Fibroblast of lung (primary cell): ENCODE results near the gene AKT1S1. TPM values are rescaled to one million over a fixed set of nuclear protein-coding genes. Genes with fewer than 3 reads are reported as not detected.
"Not testable (repeated sequence)": the region's sequence is repeated elsewhere in the genome, so short reads cannot be mapped to it uniquely, and the experiment has no call there.

Source experiments
- DNase-seq, 2 donors: peaks; one replicate each; pipeline versions ENCODE4 v3.0.0 to v3.0.0-alpha.2; 2010; ENCODE audit warnings: low read depth in 2 of 2
- H2AFZ ChIP-seq: 2 replicates; pipeline ENCODE4 v1.5.1; 2012; ENCODE audit warnings: low read length, control low read depth, inconsistent platforms
- H3K27ac ChIP-seq: 2 replicates; pipeline ENCODE4 v1.5.1; 2011; ENCODE audit warnings: low read length, control low read depth; ENCODE audit not compliant: insufficient read depth
- H3K27me3 ChIP-seq: 2 replicates; pipeline ENCODE4 v1.5.1; 2011; ENCODE audit warnings: mild to moderate bottlenecking, low read length; ENCODE audit not compliant: control insufficient read depth, insufficient read depth
- H3K36me3 ChIP-seq: 2 replicates; pipeline ENCODE4 v1.5.1; 2011; ENCODE audit warnings: low read length; ENCODE audit not compliant: control insufficient read depth, insufficient read depth
- H3K4me1 ChIP-seq: 2 replicates; pipeline ENCODE4 v1.5.1; 2011; ENCODE audit warnings: low read length; ENCODE audit not compliant: control insufficient read depth, insufficient read depth; ENCODE audit errors: extremely low read depth
- H3K4me2 ChIP-seq: 2 replicates; pipeline ENCODE4 v1.5.1; 2011; ENCODE audit warnings: low read length, control low read depth; ENCODE audit not compliant: insufficient read depth; ENCODE audit errors: extremely low read depth
- H3K4me3 ChIP-seq, 4 experiments: fragments of 200-600 bp in 1 of 4; sonication (generic) in 1 of 4; replicated peaks in 1 of 4; 2 replicates each; pipeline ENCODE4 v1.5.1; 2011 to 2016; ENCODE audit warnings: low read length in 4 of 4, low read depth in 3 of 4, mild to moderate bottlenecking in 3 of 4, control low read depth in 2 of 4, inconsistent platforms in 1 of 4, mixed read lengths in 1 of 4; ENCODE audit not compliant: insufficient read depth in 1 of 4; ENCODE audit errors: control extremely low read depth in 1 of 4
- H3K79me2 ChIP-seq: 2 replicates; pipeline ENCODE4 v1.5.1; 2012; ENCODE audit warnings: mild to moderate bottlenecking, low read length, inconsistent platforms; ENCODE audit not compliant: control insufficient read depth, insufficient read depth
- H3K9ac ChIP-seq: 2 replicates; pipeline ENCODE4 v1.5.1; 2011; ENCODE audit warnings: mild to moderate bottlenecking, low read length, control low read depth; ENCODE audit not compliant: insufficient read depth
- H3K9me3 ChIP-seq: 2 replicates; pipeline ENCODE4 v1.5.1; 2012; ENCODE audit warnings: low read depth, low read length; ENCODE audit not compliant: control insufficient read depth, insufficient read depth
- H4K20me1 ChIP-seq: 2 replicates; pipeline ENCODE4 v1.5.1; 2011; ENCODE audit warnings: low read length; ENCODE audit not compliant: control insufficient read depth, insufficient read depth; ENCODE audit errors: extremely low read depth
- EZH2 ChIP-seq: IDR thresholded peaks from 2 replicates; pipeline ENCODE4 v1.5.1; 2012; ENCODE audit warnings: low read length, control low read depth, mild to moderate bottlenecking; ENCODE audit errors: missing control alignments
- polyA minus RNA-seq: library from RNA; depleted of rRNA, polyadenylated mRNA; stranded (reverse); fragments of >200 nt; gene quantifications from 2 replicates; pipeline ENCODE4 v1.2.3, GENCODE V29; 2011; ENCODE audit warnings: low replicate concordance
- polyA plus RNA-seq, 2 donors: library from polyadenylated mRNA; depleted of rRNA in 1 of 2; stranded (reverse) in 1 of 2; unstranded in 1 of 2; fragments of >200 nt; gene quantifications; 2 replicates each; pipeline ENCODE4 v1.2.1, GENCODE V29; 2011 to 2012; ENCODE audit warnings: missing spikeins in 1 of 2
- total RNA-seq: library from RNA; depleted of rRNA; stranded (reverse); fragments of >200 nt; gene quantifications from 2 replicates; pipeline ENCODE4 v1.2.1, GENCODE V29; 2014
- TF ChIP-seq, protein P1 (sequence below), 2 donors: IDR thresholded peaks in 1 of 2; conservative IDR thresholded peaks in 1 of 2; 1 replicate in 1 of 2; 2 replicates in 1 of 2; pipeline ENCODE4 v1.5.1; 2011 to 2012; ENCODE audit warnings: low read length in 2 of 2, control low read depth in 1 of 2, inconsistent platforms in 1 of 2, low read depth in 1 of 2, mild to moderate bottlenecking in 1 of 2

The AKT1S1 gene
- total RNA-seq (9.2 and 12.2 TPM in 2 replicates), polyA plus RNA-seq (37.4 and 51.3 TPM in 2 replicates), polyA minus RNA-seq (41.6 and 54.1 TPM in 2 replicates)
- 54.8 and 74.5 TPM in 2 replicates for polyA plus RNA-seq (2012)

- no peak for TF ChIP-seq EZH2
- TF ChIP-seq, protein P1, sequence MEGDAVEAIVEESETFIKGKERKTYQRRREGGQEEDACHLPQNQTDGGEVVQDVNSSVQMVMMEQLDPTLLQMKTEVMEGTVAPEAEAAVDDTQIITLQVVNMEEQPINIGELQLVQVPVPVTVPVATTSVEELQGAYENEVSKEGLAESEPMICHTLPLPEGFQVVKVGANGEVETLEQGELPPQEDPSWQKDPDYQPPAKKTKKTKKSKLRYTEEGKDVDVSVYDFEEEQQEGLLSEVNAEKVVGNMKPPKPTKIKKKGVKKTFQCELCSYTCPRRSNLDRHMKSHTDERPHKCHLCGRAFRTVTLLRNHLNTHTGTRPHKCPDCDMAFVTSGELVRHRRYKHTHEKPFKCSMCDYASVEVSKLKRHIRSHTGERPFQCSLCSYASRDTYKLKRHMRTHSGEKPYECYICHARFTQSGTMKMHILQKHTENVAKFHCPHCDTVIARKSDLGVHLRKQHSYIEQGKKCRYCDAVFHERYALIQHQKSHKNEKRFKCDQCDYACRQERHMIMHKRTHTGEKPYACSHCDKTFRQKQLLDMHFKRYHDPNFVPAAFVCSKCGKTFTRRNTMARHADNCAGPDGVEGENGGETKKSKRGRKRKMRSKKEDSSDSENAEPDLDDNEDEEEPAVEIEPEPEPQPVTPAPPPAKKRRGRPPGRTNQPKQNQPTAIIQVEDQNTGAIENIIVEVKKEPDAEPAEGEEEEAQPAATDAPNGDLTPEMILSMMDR (conservative IDR thresholded peaks at IDR 0.05 in 1 of 2, IDR thresholded peaks at IDR 0.05 in 1 of 2; ENCODE audit: low read depth in 1 of 2, low read length in 2 of 2), result no peak
- Histone ChIP-seq H3K27me3 (no peaks in the 10 kb centered on the region), H3K4me1 (peaks cover 4% of the 10 kb centered on the region), H3K36me3 (peaks cover 28% of the 10 kb centered on the region), H3K9ac (peak within 1 kb of the TSS; percentile 98), H3K4me3 (peak within 1 kb of the TSS; percentile 85 to 98 (median 92)), H3K79me2 (peaks cover 22% of the 10 kb centered on the region), H3K4me2 (peak within 1 kb of the TSS; percentile 93), H4K20me1 (no peaks in the 10 kb centered on the region), H3K9me3 (no peaks in the 10 kb centered on the region), H3K27ac (peak within 1 kb of the TSS; percentile 94), H2AFZ (peak within 1 kb of the TSS; percentile 93)
- peak; percentile 100 for DNase-seq
Observed at GRCh38 chr19:49877020-49877878, at the start of gene AKT1S1, which contains the start of gene TBC1D17. Gene AKT1S1 (minus strand): TSS chr19:49877355. CDS start chr19:49873295, 4,060 bp downstream. Gene TBC1D17 (plus strand): TSS chr19:49877702. CDS start chr19:49877724, 22 bp downstream.

DNA sequence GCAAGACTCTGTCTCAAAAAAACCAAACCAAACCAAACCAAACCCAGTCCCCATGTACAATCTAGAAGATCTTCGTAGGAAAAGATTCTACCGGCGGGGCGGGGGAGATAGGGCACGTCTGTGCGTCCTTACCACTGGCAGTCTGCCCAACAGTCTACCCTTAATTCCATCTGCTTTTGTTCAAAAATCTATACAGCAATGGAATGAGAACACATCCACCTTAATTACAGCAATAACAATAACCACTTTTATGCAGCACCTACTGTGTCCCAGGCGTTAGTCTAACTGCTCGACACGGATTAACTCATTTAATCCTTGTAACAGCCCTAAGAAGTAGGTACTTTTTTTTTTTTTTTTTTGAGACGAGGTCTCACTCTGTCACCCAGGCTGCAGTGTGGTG lies 49.4 kb upstream of the AKT1S1 start:
- Histone ChIP-seq H3K27ac (no peak overlapping the region), H3K4me3 (no peak overlapping the region), H3K9me3 (no peaks in the 10 kb centered on the region), H4K20me1 (no peaks in the 10 kb centered on the region), H2AFZ (no peak overlapping the region), H3K79me2 (peaks cover 69% of the 10 kb centered on the region), H3K27me3 (no peaks in the 10 kb centered on the region), H3K4me2 (no peak overlapping the region), H3K36me3 (peaks cover 24% of the 10 kb centered on the region), H3K4me1 (peaks cover 15% of the 10 kb centered on the region), H3K9ac (no peak overlapping the region)
- TF ChIP-seq EZH2, result no peak
- TF ChIP-seq, protein P1 (conservative IDR thresholded peaks at IDR 0.05 in 1 of 2, IDR thresholded peaks at IDR 0.05 in 1 of 2; ENCODE audit: low read depth in 1 of 2, low read length in 2 of 2), result no peak
- no peak for DNase-seq

DNA sequence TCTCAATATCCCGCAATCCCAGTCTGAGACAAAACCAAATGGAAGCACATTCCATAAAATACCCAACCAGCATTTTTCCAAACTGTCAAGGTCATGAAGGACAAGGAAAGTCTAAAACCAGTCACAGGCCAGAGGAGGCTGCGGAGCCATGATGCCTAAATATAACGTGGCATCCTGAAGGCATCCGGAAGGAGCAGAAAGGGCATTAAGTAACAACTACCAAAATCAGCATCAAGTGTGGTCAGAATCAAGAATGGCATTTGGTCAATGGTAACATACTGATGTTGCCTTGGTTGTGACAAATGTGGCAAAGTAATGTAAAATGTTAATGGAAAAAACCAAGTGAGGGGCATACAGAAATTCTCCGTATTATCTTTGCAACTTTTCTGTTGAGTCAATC lies 48.3 kb upstream of the AKT1S1 start:
- no peak overlapping the region for H3K27ac ChIP-seq
- TF ChIP-seq EZH2, result no peak
- TF ChIP-seq, protein P1 (conservative IDR thresholded peaks at IDR 0.05 in 1 of 2, IDR thresholded peaks at IDR 0.05 in 1 of 2; ENCODE audit: low read depth in 1 of 2, low read length in 2 of 2), result no peak
- H3K36me3 ChIP-seq, result peaks cover 27% of the 10 kb centered on the region
- H2AFZ ChIP-seq, result no peak overlapping the region
- no peak for DNase-seq
- H3K9ac ChIP-seq, result no peak overlapping the region
- no peaks in the 10 kb centered on the region for H3K27me3 ChIP-seq
- H3K4me2 ChIP-seq, result no peak overlapping the region
- no peaks in the 10 kb centered on the region for H4K20me1 ChIP-seq
- peaks cover 79% of the 10 kb centered on the region for H3K79me2 ChIP-seq
- no peak overlapping the region for H3K4me3 ChIP-seq
- no peaks in the 10 kb centered on the region for H3K9me3 ChIP-seq
- H3K4me1 ChIP-seq, result peaks cover 16% of the 10 kb centered on the region

- DNase-seq, result not testable (repeated sequence)
Observed at GRCh38 chr19:49924881-49925210, 47.7 kb upstream of the AKT1S1 start.

More at GRCh38 chr19:49924881-49925210, 47.7 kb upstream of the AKT1S1 start:
- H3K27ac ChIP-seq, H3K9me3 ChIP-seq, H3K27me3 ChIP-seq, H3K4me3 ChIP-seq, H4K20me1 ChIP-seq, H3K9ac ChIP-seq, H3K4me2 ChIP-seq, H2AFZ ChIP-seq: not testable (repeated sequence)
- peaks cover 84% of the 10 kb centered on the region for H3K79me2 ChIP-seq
- peaks cover 27% of the 10 kb centered on the region for H3K36me3 ChIP-seq
- peaks cover 14% of the 10 kb centered on the region for H3K4me1 ChIP-seq
